HG02571 (cell line): ENCODE results near the gene LHFPL2.
"Not testable (repeated sequence)": the region's sequence is repeated elsewhere in the genome, so short reads cannot be mapped to it uniquely, and the experiment has no call there.

ENCODE experiments used
- ATAC-seq: cut with Tn5 transposase; IDR thresholded peaks from one replicate; pipeline ENCODE4 v1.9.1; 2021; ENCODE audit warnings: mild to moderate bottlenecking, moderate library complexity; ENCODE audit not compliant: unreplicated experiment

Gene LHFPL2

GRCh38 chr5:78621291-78621738, 27.3 kb downstream of the LHFPL2 start:
- no peak for ATAC-seq

DNA sequence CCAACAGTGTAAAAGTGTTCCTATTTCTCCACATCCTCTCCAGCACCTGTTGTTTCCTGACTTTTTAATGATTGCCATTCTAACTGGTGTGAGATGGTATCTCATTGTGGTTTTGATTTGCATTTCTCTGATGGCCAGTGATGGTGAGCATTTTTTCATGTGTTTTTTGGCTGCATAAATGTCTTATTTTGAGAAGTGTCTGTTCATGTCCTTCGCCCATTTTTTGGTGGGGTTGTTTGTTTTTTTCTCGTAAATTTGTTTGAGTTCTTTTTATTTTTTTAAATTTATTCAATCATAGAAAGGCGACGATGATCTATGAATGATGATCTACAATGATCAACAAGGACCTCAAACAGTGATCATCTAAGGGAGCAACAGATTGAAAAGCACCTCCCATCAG, 28.5 kb downstream of the LHFPL2 start:
- ATAC-seq = not testable (repeated sequence)

GRCh38 chr5:78618303-78618702, 30.3 kb downstream of the LHFPL2 start:
- ATAC-seq = no peak

DNA sequence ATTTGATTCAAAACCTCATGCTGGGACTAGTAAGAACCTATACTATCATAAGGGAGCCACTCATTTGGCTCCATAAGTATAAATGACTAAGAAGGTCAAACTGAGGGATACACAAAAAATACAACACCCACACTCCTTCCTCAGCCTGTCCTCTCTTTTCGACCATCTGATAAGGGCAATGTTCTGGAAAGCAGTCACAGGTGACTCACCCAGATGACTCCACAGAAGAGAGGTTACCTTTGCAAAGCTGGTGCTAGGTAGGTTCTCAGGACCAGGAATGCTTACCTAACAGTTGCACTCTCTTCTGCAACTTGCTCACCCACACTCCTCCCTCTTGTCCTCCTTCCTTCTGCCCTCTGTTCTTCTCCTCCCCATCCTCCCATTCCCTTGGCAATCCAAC, 32.9 kb downstream of the LHFPL2 start:
- ATAC-seq = no peak

GRCh38 chr5:78614816-78615215, 33.8 kb downstream of the LHFPL2 start:
- no peak for ATAC-seq

GRCh38 chr5:78613756-78614155, 34.8 kb downstream of the LHFPL2 start:
- ATAC-seq = no peak

- ATAC-seq = no peak
Measured at GRCh38 chr5:78613151-78613533, 35.4 kb downstream of the LHFPL2 start.

DNA sequence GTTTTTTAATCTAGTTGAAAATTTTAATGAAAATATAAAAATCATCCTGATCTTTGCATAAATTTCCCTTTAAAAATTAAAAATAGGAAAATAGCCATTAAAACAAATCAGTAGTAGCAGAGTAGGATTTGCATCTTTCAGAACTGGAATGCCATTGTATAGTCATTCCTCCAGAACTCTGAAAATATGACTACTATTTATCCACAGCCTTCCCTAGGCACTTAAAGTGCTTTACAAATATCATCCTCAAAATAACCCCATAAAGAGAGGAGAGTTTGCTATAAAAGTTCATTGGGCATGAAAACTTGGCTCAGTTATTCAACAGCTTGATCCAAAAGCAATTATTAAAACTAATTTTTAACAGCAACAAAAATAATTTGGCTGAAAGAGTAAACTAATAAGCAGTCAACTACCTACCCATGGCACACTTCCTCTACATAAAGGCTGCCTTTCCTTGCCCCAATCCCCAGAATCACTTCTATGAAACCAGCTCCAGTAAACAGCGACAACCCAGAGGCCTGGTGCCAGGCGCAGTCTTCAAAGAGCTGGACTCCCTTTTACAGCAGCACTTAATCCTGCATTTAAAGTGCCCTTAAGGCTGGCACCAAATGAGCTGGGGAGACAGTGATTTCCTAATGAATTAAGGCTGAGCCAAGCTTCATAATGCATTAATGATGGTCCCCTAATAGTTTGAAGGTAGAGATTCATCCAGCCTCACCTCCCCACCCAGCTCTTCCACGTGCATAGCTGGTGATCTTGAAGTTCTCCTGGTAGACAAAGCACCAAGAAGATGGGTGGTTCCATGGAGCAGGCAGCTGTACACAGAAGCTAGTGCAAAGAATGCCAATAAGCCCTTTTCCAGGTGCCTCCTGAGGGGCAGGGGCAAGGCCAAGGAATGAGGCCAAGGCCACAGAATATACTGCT, 36.1 kb downstream of the LHFPL2 start:
- ATAC-seq = no peak

- no peak for ATAC-seq
Measured at GRCh38 chr5:78611126-78611605, 37.4 kb downstream of the LHFPL2 start.

GRCh38 chr5:78610636-78611035, 37.9 kb downstream of the LHFPL2 start:
- ATAC-seq = no peak

GRCh38 chr5:78610163-78610583, 38.4 kb downstream of the LHFPL2 start:
- no peak for ATAC-seq

DNA sequence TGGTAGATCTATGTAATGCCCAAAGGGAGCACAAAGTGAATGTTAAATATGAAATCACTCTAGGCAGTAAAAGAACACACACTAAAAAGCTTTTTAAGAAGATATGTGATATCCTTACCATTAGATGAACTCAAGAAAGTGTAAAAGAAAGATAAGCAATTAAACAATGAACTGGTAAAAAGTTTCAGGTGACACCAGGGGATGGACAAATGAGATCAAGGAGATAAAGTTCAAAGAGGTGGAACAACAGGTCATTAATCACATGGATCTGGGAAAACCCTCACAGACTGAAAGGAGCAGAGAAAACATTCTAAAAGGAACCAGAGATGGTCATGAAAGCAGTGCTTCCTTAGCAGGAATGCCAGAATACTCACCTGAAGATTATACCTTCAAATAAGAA, 40.7 kb downstream of the LHFPL2 start:
- no peak for ATAC-seq

DNA sequence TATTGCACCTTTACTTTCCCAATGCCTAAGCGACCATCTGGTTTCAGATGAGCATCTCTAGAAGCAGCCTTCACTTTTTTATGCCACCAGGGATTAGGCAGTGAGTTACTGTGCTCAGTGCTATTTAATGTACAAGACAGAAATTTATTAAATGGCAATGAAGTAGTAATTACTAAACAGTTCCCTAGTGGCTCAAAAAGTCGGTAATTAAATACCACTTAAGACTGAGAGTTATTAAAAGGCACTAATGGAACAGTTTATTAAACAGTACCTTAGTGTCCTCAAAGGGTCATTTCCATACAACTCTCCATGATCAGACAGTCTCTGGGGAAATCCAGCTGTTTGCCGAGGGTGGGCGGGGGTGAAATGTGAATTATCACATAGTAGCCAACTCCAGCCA, 42.3 kb downstream of the LHFPL2 start:
- ATAC-seq = no peak

- ATAC-seq = no peak
Measured at GRCh38 chr5:78605611-78606010, 43.0 kb downstream of the LHFPL2 start.

DNA sequence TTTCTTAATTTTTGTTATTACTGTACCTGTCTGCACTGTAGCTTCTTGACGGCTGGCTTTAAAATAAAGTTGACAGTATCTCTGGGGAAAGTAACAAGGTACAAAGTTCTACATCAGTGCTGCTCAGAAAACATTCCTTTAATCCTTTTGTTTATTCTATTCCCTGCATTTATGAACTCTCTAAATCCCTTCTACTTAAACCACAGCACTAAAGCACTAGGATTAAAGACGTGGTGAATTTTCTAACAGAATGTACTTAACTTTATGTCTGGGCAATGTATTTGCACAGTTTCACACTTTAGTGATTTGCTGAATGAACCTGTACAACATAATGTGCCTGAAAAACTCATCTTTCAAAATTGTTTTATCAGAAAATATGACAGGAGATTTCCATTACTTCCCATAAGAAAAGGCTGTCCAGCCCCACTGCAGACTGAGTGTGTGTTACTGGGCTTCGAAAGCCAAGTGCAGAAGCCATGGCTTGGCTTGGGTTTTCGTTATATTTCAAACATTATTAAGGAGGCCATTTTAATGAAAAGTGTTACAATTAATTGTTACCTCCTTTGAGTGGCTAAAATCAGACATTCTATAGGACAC, 43.8 kb downstream of the LHFPL2 start:
- no peak for ATAC-seq

DNA sequence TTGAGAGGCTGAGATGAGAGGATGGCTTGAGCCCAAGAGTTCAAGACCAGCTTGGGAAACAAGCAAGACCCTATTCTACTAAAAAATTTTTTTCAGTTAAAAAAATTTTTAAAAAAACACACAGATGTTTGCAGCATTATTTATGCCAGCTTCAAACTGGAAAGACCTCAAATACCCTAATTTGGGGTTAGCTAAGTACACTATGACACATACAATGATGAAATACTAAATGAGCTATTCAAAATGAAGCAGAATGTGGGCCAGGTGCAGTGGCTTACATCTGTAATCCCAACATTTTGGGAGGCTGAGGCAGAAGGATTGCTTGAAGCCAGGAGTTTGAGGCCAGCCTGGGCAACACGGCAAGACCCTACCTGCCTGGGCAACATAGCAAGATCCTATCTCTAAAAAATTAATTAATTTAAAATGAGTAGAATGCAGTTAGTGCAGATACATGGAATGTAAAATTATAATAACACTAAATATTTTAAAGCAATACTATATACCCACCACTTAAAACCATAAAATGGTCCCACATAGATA, 44.9 kb downstream of the LHFPL2 start:
- ATAC-seq = no peak

DNA sequence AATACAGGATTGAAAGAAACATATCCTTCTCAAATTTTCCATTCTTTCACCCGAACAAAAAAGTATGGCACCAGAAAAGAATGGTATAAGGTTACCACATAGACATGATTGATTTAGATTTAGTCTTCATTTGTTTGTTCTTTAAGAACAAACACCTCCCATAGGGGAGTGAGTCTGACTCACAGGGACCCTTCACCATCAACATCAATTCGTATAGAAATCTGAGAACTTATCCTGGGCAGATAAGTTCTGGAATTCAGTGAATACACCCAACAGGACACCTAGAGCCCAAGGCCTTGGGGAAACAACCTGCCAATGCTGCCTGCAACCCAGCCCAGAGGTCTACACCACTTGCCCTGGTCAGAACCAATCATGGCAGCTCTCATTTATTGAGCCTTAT, 46.2 kb downstream of the LHFPL2 start:
- ATAC-seq = no peak

DNA sequence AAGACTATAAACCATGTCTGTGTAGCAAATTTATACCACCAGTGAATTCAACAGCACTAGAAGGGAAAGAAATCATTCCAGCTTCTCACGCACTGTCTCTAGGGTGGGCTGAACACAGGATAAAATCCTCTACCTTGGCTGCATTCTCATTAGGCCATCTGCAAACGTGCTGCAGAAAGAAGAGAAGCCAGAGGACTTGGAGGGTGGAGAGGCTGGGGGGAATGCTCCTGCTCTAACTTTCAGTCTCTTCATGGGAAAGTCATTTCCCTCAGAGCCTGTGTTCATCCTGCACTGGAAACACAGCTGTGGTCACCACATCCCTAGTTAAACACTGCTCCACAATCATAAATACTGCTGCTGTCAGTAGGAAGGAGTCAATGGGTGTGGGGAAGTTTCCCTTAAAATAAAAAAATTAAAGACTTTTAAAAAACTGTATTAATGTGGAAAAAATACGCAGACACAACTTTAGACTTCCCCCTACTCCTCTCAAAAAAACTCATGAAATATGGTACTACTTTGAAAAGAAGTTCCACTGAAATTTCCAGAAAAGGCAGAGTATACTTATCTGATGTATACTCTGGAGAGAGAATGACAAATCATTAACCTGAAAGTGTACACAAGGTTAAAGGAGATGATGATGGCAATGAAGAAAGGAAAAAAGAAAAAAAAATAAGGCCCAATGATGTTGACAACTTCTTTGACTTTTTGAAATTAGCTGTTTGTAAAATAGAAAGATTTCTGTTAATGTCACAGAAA, 46.8 kb downstream of the LHFPL2 start:
- ATAC-seq = no peak

DNA sequence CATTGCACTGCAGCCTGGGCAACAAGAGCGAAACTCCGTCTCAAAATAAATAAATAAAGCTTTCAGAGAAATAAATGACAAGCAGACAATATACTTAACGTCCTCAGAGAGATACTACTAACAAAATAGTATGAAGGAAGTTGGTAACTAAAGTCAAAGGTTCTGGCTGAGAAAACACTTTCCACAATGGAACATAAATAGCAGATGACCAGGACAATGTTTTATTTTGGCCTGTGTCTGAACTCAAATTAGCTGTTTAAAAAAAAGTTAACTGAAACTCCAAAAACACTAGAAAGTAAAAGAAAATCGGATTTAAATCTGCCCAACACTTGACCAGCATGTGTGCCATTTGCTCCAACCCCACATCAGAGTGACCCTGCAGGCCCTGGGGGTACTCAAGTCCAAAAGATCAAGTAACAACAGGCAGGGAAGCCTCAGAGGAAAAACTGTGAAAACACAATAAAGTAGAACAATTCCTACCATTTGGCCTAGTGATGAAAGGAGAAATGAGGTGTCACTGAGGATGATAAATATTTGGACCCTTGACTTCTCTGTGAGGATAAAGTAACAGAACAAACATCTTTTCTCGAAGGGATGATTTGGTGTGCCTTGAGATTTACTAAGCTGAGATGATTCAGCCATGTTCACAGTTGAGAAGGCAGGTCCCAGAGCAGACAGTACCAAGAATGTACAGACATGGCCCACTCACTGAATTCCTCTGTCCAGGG, 47.7 kb downstream of the LHFPL2 start:
- ATAC-seq = no peak

GRCh38 chr5:78598973-78599372, 49.6 kb downstream of the LHFPL2 start:
- ATAC-seq = no peak

- no peak for ATAC-seq
Measured at GRCh38 chr5:78597974-78598371, 50.6 kb downstream of the LHFPL2 start.
